ENCODE data around the gene CLMN.

The CLMN gene

DNA sequence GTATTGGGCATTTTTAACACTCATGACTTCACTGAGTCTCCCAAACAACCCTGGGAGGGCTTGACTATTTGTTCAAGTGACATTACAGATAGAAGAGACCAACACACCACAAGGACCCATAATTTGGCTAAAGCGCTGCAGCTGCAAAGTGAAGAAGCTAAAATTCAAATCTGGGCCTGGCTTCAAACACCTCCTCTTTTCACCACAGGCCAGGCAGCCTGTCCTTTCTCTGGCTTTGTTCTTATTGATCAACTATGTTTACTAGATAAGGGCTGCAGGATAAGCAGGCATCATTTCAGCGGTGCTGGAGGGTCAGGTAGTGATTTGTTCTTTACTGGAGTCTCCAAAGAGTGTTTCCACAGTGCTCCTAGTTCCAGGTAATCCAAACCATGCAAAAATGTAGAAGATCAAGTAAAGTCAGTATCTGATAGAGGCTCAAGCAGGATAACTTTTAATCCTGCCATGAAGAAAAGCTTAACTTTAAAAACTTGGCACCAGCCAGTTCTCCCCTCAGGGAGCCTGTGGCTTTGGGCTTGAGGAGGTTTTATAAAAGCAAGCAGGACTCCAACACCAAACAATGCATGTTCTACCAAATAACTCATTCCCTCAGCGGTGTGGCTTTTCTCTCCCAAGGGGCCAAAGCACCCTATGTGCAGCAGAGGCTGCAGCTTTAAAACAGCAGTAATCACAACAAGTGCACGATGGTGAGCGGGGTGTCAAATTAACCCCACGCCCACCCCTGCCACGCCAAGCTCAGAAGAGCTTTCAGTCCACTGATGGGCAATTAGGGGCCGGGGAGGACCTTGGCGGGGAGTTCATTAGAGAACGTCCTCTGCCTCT is 16.8 kb downstream of the CLMN start:
- no peak for DNase-seq

DNA sequence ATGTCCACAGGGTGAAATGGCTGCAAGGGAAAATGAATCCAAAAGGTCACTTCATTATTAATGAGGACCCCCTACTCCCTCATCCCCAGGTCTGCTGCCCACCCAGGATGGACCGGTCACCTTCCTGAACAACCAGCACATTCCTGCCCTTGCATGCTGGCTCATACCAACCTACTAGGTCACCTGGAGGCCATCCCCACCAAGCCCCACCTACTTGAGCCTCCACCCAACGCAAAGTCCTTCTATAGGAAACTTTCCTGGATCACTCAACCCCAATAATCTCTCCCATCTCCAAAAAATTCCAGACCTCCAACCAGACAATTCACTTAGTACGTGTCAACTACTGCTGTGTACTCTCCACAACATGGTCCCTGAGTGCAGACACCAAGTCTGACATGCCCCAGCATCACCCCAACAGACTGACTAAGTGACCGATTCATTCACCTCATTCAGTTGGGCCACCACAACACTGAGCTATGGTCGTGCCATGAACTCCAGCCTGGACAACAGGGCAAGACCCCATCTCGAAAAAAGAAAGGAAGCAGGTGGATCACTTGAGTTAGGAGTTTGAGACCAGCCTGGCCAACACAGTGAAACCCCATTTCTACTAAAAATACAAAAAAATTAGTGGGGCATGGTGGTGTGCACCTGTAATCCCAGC is 18.1 kb downstream of the CLMN start:
- no peak for DNase-seq

DNA sequence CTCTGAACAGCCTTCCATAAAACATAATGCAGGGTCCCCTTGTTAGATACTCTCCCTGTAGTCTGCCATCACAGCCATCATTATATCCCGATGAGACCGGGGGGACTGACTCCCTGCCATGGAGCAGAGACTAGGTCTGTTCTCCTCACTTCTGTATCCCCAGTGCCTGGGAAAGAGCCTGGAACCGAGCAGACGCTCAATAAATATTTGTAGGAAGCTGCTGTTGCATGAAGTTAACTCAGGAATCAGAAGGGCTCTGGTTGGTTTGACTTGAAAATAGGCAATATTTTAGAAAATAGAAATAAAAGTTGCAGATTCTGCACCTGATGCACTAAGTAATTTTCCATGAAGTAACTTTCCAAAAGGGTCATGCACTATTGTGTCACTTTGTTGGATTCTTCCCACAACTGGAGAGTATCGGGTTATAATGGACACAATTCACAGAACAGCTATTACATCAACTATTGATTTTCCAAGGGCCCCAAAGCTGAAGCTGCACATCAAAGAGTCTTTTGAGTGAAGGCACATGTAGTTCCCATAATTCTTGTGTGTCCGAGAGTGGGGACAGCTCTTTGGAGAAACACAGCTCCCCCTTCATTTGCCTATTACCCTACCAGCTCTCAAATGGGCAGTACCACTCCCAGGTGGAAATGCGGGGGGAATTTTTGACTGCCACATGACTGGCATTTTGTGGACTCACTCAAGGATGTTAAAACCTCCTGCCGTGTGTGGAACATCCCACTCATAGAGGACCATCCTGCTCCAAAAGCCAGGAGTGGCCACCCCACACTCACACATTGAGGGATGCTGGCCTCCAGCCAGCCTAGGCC is 18.8 kb downstream of the CLMN start:
- no peak for DNase-seq

DNA sequence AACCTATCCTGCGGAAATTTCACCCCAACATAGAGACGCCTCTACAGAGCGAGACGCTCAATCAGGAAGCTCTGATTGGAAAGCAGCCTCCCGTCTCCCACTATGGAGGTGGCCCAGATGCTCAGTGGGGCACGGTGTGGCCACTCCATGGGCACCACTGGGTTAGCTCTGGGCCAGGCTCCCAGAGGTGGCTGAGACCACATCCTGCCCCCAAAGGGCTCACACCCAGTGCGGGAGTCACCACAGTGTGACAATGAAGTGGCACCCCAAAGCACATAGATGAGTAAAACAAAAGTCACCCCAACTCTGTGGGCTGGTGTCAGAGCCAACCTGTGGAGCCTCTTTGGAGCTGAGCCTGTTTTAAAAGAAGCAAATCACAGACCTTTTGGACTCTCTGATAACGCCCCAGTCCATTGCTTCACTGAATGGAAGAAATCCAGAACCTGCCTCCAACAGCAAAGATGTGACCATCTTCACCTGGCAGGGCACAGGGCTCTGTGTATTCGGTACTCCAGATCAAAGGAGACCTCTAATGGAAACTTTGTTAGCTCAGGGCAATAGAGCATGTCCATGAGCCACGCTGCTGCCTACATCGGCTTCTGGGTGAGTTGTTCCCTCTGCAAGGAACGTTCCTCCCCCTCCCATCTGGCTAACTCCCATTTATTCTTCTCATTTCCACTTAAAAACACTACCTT is 19.6 kb downstream of the CLMN start:
- DNase-seq: no peak

DNA sequence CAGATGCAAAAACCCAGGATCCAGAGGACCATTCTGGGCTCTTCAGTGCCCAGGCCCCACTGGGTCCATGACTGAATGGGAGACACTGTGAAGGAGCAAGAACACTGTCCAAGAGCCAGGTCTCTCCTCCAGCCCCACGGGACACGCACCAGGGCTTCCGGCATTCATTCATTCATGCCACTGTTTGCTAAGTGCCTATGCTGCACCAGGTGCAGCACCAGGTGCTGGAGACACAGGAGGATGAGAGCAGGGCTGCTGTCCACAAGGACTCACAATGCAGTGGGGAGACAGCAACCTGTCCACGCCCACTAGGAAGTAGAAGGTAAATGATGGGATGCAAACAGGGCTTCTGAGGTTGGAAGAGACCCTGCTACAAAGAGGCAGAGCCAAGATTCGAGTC is 20.4 kb downstream of the CLMN start:
- DNase-seq: no peak

DNA sequence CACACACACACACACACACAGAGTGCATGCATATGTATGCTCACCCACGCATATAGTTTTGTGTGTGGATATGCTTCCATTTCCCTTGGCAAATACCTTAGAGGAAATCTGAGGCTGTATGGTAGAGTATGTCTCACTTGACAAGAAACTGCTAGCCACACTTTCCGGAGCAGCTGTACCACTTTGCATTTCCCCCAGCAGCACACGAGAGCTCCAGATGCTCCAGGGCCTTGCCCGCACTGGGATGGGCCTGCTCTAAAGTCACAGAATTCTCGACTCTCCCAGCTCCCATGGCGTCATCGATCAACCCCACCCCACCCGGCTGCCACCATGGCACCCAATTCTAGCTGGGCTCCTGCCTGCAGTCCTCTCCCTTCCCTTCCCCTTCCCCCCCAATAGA is 21.9 kb downstream of the CLMN start:
- DNase-seq: no peak

DNA sequence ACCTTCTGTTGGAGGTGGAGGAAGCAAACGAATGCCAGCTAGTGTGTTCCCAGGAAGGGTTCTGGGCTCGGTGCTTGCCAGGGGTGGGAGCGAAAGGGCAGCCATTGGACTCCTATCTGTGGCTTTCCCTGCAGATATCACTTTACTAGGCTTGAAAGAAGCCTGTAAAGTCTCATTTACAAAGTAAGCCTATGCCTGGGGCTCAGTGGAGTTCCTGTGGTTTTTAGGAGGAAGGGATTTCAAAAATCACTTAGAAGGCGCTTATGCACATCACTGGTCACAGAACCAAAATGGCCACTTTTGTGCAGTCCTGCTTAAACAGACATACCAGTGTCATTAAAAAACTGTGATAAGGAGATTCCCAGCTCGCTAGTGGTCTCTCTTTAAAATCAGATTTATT is 22.7 kb downstream of the CLMN start:
- no peak for DNase-seq

DNA sequence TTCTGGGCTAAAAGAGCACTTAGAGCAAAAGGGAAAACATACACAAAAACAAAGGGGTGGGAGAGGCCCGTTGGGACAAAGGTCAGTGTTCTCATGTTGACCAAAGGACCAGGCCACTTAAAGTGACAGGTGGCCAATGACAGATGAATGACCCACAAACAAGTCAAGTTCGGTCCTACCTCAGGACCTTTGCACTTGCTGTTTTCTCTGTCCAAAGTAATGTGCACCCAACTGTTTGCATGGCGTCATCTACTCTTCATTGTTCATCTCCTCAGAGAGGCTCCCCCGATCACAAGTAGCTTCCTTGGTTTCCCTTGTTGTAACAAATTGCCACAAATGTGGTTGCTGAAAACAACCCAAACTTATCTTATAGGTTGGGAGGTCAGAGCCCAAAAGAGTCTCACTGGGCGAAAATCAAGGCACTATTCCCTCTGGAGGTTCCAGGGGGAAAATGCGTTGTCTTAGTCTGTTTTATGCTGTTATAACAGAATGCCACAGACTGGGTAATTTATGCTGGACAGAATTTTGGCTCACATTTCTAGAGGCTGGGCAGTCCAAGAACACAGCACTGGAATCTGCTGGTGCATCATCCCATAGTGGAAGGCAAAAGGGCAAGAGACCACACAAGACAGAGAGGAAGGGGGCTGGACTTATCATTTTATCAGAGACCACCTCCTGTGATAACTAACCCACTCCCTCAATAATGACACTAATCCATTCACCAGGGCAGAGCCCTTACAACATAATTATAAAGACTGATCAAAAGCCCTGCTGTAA is 23.9 kb downstream of the CLMN start:
- no peak for DNase-seq

DNA sequence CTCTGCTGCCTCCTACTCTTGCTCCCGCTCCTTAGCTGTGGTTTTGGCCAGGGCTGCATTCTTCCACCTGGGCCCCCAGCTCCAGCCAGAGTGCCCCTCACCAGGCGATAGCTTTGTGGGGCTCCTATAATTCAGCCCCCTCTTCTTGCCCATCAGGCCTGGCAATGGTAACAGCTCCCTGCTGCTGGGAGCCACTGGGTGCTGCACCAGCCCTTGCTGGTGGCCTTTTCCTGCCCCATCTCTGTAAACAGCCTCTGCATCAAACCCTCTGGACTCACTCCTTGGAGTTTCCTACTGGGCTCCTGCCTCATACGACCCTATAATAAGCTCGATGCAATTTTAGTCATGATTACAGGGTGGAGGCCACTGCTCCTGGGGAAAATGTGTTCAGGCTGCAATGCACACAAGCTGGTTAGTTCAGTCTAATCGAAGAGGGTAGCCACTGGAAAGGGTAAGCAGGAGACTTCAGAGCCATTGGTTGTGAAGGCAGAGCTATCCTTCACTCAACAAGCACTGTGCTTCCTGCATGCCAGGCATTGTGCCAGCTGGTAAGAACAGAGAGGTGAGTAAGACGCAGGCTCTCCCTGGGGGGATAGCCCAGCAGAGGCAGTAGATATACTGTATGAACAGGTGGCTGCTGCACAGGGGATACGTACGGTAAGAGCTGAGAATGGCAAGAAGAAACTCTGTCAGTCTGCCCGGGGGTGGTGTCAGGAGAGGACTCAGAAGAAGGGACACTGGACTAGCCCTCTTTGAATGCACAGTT is 24.7 kb downstream of the CLMN start:
- DNase-seq: no peak

DNA sequence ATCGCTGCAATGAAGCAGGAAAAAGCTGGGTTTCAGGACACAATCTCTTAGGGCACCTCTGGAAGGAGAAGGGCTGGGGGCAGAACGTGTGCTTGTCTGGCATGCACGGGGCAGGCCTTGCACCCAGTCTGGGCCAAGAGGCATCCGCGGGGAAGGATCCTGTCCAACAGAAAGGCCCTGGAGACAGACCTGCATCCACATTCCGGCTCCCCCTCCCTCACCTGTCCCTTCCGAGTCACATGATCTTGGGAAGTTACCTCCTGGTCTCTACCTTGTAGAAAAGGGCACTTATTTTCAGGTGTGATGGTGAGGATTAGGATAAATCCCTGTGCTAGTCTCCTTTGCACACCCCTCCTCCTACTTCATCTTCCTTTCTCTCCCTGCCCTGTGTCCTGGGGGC is 25.4 kb downstream of the CLMN start:
- no peak for DNase-seq

DNA sequence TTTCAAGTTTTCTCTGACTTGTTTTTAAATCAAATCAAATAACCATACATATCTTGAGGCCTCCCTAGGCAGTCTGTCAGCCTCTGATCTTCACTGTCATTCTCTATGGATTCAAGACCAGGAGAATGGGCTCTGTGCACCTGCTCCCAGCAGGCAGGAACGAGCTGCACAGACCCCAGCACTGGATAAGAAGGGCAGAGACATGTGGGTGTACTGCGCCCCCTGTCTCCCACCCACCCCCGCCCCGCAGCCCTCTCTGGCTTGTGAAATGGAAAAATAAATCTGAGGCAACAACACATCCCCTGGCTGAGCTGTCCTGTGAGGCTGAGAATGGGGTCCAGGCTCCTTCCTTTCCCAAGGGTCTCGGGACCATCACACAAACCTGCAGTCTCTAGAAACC is 26.3 kb downstream of the CLMN start:
- no peak for DNase-seq

DNA sequence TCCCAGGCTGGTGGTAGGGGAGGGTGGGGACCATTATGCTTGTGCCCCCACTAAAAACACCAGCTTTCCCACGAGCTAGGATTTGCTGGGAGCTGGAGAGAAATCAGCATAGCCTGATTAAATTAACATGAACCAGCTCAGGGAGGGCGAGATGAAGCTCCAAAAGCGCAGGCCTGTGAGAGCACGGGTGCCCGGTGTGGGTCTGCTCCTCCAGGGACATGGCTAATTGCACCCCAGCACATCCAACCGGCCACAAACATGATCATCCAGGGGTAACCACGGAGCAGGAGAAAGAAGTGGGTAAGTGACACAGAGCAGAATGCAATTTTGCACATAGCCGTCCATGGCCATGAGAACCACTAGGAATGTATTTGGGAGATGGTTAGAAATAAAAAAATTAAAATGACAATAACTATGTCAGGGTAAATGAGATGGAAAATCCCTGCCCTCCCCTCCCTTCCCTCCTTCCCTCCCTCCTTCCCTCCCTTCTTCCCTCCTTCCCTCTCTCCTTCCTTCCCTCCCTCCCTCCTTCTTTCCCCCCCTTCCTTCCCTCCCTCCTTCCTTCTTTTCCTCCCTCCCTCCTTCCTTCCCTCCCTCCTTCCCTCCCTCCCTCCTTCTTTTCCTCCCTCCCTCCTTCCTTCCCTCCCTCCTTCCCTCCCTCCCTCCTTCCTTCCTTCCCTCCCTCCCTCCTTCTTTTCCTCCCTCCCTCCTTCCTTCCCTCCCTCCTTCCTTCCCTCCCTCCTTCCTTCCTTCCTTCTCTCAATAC is 26.9 kb downstream of the CLMN start:
- DNase-seq: no peak

DNA sequence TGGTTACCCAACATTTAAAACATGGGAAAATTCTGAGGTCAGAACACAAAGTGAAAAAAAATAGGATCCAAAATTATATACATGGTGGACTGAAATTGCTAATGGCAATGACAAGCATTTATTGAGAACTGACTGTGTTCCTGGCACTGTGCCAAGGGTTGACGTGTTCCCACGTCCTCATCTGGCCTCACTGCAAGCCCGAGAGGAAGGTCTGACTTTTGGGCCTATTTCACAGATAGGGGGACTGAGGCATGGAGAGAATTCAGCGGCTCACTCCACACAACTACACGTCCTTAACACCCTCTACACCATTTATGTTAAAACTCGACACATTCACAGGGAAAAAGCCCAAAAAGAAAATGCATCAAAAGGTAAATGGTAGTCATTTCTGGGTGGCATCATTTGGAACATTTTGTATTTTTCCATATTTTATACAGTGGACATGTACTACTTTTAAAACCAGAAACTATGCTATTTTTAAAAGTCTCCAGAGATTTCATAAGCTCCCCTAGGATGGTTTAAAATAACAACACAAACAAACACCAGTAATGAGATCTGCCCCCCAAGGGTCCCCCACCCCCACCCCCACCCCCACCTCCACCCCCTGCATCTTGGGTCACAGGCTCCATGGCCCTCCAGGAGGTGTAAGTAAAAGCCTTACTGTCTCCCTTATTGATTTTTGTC is 27.7 kb downstream of the CLMN start:
- peak; percentile 42 for DNase-seq

DNA sequence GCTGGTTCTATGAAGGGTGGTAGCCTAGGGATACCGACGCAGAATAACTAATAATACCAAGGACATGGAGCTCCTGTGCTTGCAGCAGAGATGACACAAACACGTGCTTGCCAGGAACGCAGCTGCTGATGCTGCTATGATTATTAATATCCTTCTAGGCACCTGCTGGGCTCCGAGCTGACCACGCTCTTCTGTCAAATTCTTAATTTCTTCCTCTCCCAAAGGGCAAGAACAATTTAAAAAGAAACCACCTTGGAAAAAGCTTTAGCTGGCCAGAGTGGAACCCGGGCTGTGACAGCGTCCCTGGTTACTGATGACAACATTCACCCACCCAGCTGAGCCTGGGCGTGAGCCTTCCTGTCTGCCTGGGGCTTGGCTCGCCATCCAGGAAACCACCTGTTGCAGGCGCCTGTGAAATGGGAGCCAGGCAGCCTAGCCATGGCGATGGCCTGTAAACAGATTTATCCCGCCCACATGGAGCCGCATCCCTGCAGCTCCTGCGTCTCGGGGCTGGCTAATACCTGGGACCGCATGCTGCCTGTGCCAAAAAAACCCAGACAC is 28.8 kb downstream of the CLMN start:
- DNase-seq: no peak

DNA sequence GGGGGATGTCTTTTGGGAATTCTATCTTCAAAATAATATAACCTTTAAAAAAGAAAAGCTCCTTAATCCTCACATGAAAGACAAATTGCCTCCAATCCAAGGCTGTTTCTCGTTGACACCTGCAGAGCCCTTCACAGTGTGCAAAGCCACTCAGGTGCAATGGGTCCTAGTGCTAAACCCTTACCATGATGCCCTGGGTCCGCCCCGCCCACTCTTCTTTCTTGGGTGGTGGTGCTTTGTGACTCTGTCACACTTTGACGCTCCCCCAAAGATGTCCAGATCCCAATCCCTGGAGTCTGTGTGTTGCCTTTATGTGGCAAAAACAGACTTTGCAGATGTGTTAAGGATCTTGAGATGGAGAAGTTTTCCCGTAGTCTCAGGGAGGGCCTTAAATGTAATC is 29.7 kb downstream of the CLMN start:
- no peak for DNase-seq

DNA sequence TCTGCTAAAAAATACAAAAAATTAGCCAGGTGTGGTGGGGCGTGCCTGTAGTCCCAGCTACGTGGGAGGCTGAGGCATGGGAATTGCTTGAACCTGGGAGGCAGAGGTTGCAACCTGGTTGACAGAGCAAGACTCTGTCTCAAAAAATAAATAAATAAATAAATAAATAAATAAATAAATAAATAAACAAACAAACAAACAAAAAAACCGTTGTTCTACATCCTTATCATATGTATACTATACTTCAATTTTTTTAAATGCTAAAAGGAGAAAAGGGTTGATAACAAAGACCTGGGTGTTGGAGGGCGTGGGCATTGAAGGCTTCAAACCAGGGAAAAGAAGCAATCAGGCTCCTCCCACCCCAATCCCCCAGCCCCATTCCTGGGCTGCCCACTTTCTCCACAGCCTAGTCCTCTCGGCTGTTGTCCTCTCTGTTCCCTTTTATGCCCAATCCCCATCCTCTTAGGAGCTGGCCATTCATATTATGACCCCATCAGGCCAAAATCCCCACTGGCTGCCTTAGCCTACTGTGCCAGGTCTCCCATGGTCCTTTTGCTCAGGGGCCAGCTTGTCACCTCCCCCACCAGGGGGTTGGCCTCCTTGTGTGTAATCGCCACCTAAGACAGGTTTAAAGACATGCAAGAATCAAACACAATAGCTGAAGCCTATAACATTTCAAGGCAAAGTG is 30.2 kb downstream of the CLMN start:
- DNase-seq: no peak

DNA sequence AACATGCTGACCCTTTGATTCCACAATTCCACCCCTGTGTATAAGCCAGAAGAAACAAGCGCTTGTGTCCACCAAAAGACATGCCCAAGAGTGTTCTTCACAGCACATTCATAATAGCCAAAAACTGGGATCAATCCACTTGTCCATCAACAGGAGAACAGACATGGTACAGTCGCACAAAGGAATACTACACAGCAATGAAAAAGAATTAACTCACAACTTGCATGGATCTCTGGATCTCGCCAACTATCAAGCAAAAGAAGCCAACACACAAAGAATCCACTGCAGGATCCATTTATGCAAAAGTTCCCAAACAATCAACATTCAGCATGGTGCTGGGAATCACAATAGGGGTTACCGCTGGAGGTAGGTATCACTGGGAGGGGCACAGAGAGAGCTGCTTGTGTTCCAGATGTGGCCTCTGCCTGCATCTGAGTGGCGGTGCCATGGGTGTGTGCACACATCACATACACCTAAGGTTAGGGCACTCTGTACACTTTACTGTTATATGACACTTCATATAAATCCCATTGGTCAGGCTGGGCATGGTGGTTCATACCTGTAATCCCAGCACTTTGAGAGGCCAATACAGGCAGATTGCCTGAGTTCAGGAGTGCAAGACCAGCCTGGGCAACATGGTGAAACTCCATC is 30.9 kb downstream of the CLMN start:
- no peak for DNase-seq

DNA sequence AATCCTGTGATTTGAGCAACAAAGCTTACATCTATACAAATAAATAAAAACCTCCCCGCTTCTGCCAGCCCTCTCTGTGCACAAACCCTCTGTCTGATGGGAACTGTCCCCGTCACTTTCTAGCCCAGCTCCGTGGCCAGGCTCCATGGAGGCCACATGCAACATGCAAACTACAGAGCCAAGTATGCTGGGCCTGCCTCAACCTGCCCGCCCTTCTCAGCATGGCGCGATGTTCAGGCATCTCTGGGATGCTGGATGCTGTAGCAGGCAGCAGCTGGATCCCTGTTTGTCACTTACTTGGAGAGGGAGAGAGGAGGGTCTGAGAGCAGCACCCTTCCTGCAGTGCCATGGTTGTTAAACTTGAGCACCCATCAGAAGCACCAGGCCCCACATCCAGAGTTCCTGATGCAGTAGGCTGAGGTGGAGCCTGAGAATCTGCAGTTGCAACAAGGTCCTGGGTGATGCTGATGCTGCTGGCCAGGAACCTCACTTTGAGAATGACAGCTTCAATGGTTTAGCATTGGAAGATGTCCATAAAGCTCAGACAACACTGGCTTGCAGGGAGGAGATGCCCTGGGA is 32.4 kb downstream of the CLMN start:
- DNase-seq: no peak

All from stimulated activated CD4-positive, alpha-beta T cell treated with anti-CD3 and anti-CD28 coated beads, Interleukin-15, amount 100 ng/mL, for 24 hours (primary cell).